Activated naive CD8-positive, alpha-beta T cell treated with anti-CD3 and anti-CD28 coated beads, Interleukin-2, amount 10 ng/mL, durations not matched to agents 7 days and 5 days (primary cell): Measurements from ENCODE around the gene HPCAL1. TPM values are rescaled to one million over a fixed set of nuclear protein-coding genes. Genes with fewer than 3 reads are reported as not detected.

Source experiments
- ATAC-seq: fragments of 150-1000 bp; cut with Tn5 transposase; one replicate; pipeline ENCODE4 v1.10.0; 2021; ENCODE audit warnings: low read depth, moderate library complexity
- POLR2A ChIA-PET: fragments of 350-600 bp; sonication (Branson Sonifier 250); formaldehyde crosslinking; loops from one replicate; lab custom pipeline; 2021; ENCODE audit warnings: antibody characterized with exemption; lab: Charles Lee
- DNase-seq: peaks from one replicate; pipeline ENCODE4 v3.0.0; 2021
- H3K27ac Mint-ChIP-seq: one replicate; pipeline ENCODE4 v1.8.0; 2022; ENCODE audit warnings: mild to moderate bottlenecking, mixed read lengths
- H3K27me3 Mint-ChIP-seq: one replicate; pipeline ENCODE4 v1.8.0; 2022; ENCODE audit warnings: mild to moderate bottlenecking, moderate library complexity, mixed read lengths
- H3K36me3 Mint-ChIP-seq: one replicate; pipeline ENCODE4 v1.8.0; 2021; ENCODE audit warnings: mild to moderate bottlenecking, mixed read lengths
- H3K4me1 Mint-ChIP-seq: one replicate; pipeline ENCODE4 v1.8.0; 2021; ENCODE audit warnings: mixed read lengths
- H3K4me3 Mint-ChIP-seq: one replicate; pipeline ENCODE4 v1.8.0; 2022; ENCODE audit warnings: mild to moderate bottlenecking, moderate library complexity, mixed read lengths
- H3K9me3 Mint-ChIP-seq: one replicate; pipeline ENCODE4 v1.8.0; 2021; ENCODE audit warnings: mixed read lengths
- total RNA-seq, 2 experiments: library from RNA; stranded (reverse); gene quantifications; one replicate each; pipeline ENCODE4 v1.2.3, GENCODE V29; 2021

HPCAL1 gene
- total RNA-seq, 2 experiments from 2014 or later, result 75.8 to 77.1 TPM

DNA sequence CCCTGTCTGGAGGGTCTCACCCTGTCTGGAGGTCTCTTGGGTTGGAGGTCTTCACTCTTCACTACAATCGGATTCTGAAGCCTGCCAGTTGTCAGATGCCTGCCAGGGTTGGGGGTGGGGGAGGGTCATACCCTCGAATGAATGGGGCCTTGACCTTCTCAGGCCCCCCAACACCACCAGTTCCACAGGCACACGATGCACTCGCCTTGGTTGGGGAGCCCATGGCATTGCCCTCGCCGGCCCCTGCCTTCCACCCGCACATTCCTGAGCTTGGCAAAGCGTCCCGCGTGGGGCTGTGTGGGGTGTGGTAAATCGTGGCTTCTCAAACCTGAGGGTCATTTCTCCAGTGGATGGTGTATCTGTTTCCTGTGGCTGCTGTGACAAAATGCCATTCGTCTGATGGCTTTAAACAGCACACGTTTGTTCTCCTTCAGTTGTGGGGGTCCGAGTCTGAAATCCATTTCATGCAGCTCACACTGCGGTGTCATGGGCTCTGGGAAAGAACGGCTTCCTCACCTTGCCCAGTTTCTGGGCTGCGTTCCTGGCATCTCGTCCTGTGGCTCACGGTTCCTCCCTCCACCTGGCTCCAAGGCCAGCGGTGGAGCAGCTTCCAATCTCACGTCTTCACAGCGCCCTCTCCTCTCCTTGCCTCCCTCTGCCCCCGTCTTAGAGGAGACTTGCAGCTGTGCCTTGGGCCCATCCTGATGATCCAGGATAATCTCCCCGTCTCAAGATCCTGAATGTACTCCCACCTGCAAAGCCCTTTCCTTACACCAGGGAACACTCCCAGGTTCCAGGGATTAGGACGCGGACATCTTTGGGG lies 38.0 kb upstream of the HPCAL1 start:
- POLR2A ChIA-PET, result no interaction called here
- peak overlapping the region; percentile 17 for H3K27ac Mint-ChIP-seq
- ATAC-seq (no peak), DNase-seq (no peak)
- peaks cover 5% of the 10 kb centered on the region for H3K27me3 Mint-ChIP-seq
- no peaks in the 10 kb centered on the region for H3K36me3 Mint-ChIP-seq
- no peak overlapping the region for H3K4me3 Mint-ChIP-seq
- peaks cover 2% of the 10 kb centered on the region for H3K4me1 Mint-ChIP-seq
- no peaks in the 10 kb centered on the region for H3K9me3 Mint-ChIP-seq

DNA sequence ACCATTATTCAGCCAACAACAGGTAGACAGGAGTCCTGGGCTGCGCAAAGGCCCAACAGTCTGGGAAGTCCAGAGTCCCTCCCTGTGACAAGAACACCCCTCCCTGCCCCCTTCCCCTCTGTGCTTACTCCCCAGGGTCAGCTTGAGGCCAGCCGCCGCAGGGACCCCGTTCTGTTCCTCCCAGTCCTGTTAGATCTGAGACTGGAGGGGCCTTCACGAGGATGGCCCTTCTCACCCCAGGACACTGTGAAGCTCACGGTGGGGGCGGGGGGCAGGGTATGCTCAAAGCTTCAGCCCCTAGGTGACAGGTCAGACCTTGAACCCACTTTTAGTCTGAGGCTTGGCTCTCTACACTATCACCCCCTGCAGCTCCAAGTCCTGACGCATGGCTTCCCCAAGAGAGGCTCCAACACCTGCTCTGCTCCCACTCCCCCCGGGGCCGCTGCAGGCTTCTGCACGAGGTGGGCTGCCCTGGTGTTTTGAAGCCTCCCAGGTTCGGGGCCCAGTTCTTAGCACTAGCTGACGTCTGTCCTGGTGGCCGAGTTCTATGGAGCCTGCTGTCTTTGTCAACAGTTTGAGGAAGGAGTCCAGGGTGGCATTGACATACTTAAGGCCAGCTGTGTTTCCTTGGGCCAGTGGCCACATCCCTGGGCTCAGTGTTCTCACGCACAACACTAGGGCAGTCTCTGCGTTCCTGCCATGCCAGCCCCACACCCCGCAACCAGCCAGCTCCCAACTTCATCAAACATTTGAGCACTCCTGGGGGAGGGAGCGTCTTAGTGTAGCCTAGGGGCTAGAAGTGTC lies 37.2 kb upstream of the HPCAL1 start:
- DNase-seq (peak; percentile 3), ATAC-seq (no peak)
- POLR2A ChIA-PET, result no interaction called here
- Mint-ChIP-seq H3K9me3 (no peaks in the 10 kb centered on the region), H3K27ac (no peak overlapping the region), H3K4me1 (peaks cover 2% of the 10 kb centered on the region), H3K27me3 (peaks cover 5% of the 10 kb centered on the region), H3K4me3 (no peak overlapping the region), H3K36me3 (no peaks in the 10 kb centered on the region)

DNA sequence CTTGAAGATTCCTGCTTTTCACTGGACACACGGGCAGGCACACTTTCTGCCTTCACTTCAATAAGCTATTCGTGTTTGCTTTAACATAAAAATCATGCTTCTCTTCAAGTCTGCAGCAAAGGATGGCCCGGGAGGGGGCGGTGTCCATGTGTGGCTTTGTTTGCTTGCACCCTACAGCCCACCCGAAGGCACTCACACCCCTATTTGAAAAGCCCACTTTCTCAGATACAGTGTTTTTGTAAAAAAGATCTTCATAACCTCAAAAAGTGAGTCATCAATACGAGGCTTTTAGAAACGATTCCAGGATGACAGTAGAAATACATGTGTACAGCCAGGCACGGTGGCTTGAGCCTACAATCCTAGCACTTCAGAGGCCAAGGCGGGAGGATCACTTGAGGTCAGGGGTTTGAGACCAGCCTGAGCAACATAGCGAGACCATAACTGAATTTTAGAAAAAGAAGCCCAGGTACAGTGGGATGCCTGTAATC lies 36.5 kb upstream of the HPCAL1 start:
- peaks cover 6% of the 10 kb centered on the region for H3K4me1 Mint-ChIP-seq
- H3K36me3 Mint-ChIP-seq, result no peaks in the 10 kb centered on the region
- DNase-seq (peak; percentile 4), ATAC-seq (no peak)
- H3K9me3 Mint-ChIP-seq, result no peaks in the 10 kb centered on the region
- peaks cover 5% of the 10 kb centered on the region for H3K27me3 Mint-ChIP-seq
- POLR2A ChIA-PET, result no interaction called here
- H3K27ac Mint-ChIP-seq, result no peak overlapping the region
- H3K4me3 Mint-ChIP-seq, result no peak overlapping the region

DNA sequence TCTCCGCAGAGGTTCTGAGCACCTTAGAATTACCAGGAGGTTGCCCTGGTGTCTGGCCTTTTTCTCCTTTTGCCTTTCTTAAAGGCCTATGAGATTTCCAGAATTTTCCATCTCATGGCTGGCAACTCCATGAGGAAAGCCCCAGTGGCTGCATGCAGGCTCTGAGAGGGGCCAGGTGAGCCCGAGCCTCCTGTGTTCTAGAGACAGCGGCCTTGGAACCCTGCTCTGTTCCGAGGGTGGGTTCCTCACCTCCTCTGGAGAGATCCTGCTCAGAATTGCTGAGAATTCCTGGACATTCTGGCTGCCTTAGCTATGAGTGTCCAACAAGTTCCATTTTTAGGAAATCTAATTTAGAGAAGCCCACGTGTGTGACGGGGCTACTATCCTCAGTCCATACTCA lies 35.7 kb upstream of the HPCAL1 start:
- POLR2A ChIA-PET, result no interaction called here
- Mint-ChIP-seq H3K27ac (no peak overlapping the region), H3K4me1 (peaks cover 6% of the 10 kb centered on the region), H3K27me3 (peaks cover 5% of the 10 kb centered on the region), H3K36me3 (no peaks in the 10 kb centered on the region), H3K9me3 (no peaks in the 10 kb centered on the region), H3K4me3 (no peak overlapping the region)
- ATAC-seq (no peak), DNase-seq (no peak)

DNA sequence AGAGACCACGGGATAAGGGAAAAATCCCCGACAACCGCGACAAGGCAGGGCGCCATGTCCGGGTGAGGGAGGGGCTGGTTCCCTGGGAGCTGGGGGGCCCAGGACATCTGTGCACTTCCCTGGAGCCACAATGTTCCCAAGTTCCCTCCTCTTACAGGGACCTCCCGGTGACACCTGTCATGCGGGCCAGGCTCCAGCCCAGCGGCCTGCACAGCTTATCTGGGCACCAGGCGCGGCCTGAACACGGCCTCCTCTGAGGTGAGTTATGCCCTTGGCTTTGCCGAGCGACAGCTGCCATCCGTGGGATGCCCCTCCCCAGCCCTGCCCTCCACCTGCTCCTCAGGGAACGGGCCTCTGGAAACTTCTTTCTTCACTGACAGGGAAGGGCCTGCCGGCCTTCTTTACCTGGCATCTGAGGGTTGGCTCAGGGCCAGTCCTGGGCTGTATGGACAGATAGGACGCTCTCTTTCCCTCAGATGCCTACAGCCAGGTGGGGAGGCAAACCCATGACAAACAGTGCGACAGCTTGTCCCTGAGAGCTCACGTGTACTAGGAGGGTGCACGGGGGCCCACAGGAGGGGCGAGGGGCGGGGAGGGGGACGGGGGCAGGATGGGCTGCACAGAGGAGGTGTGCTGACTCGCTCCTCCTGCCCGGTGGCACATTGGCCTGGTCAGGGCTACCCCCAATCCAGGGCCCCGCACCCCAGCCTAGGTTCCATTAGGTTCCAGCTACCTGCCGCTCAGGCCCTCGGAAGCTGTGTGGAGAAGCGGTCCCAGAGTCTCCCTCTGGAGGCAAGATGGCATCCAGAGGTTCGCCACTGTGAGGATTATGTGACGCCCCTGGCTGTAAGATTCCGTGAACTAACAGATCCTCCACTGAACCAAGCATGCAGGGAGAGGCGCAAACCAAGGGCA lies 34.9 kb upstream of the HPCAL1 start:
- no peak for ATAC-seq
- Mint-ChIP-seq H3K27ac (no peak overlapping the region), H3K9me3 (no peaks in the 10 kb centered on the region), H3K4me3 (no peak overlapping the region), H3K27me3 (no peaks in the 10 kb centered on the region), H3K4me1 (peaks cover 6% of the 10 kb centered on the region), H3K36me3 (no peaks in the 10 kb centered on the region)
- DNase-seq, result peak; percentile 24
- POLR2A ChIA-PET, result no interaction called here

DNA sequence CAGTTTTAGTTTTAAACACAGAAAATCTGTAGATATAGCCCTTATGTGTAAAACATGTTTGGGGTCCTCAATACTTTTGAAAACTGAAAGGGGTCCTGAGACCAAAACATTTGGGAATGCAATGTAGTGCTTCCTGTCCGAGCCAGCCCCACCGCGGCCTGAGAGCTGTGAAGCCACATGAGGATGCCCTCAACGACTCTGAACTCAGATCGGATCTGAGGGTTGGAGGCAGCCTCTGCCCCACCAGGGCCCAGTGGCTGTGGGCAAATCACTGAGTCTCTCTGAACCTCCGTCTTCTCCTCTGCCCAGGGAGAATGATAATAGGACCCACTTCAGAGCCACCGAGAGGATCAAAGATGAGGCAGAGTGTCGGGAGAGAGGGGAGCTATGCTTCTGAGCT lies 33.4 kb upstream of the HPCAL1 start:
- H3K36me3 Mint-ChIP-seq, result no peaks in the 10 kb centered on the region
- H3K27me3 Mint-ChIP-seq, result no peaks in the 10 kb centered on the region
- H3K27ac Mint-ChIP-seq, result no peak overlapping the region
- peaks cover 6% of the 10 kb centered on the region for H3K4me1 Mint-ChIP-seq
- no peak overlapping the region for H3K4me3 Mint-ChIP-seq
- POLR2A ChIA-PET, result interaction anchor here (0.6 to 0.8 kb wide), 2 partner anchors 148 to 176 kb away, joined by 3 to 6 read pairs; no protein-coding TSS in a partner anchor
- no peak for DNase-seq
- ATAC-seq, result no peak
- no peaks in the 10 kb centered on the region for H3K9me3 Mint-ChIP-seq

DNA sequence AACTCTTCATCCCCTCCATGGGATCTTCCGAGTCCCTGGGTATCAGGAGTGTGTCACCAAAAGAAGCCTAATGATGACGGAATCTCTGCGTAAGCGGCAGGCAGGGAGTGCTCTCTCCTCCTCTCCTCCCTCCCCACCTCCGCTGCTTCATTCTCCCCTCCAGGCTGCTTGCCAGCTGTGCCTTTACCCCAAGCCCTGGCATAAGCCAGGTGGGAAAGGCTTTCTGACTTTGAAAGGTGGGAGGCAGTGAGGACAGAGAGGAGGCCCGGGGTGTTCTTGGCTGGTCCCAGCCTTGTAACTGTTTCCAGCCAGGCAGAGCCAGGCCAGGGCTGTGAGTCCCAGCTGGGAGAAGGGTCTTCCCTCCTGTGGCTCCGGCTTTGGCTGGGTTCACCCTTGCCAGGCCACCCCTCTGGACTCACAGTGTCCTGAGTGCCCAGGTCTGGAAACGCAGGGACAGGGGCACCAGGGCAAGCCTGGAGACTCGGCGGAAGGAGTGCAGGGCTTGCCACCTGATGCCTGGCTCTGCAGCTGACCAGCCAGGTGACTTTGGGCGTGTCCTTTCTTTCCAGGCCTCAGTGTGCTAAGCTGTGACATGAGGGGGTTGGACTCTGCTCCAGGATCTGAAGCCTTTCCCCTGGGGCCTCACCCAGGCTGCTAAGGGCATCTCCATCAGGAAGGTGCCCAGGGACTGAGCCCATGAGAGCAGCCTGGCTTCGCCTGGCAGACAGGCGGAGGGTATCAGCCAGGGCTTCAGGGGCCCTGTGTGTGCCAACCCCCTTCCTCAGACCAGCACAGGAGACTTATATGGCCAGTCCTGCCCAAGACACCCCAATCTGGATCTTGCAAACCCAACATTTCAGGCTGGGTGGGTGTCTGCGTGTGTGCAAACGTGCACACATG lies 32.7 kb upstream of the HPCAL1 start:
- Mint-ChIP-seq H3K36me3 (no peaks in the 10 kb centered on the region), H3K4me1 (peaks cover 6% of the 10 kb centered on the region), H3K27ac (no peak overlapping the region), H3K4me3 (no peak overlapping the region), H3K27me3 (no peaks in the 10 kb centered on the region), H3K9me3 (no peaks in the 10 kb centered on the region)
- POLR2A ChIA-PET, result interaction anchor here (0.6 to 1.8 kb wide), 3 partner anchors 138 to 177 kb away, joined by 3 to 8 read pairs (median 6); no protein-coding TSS in a partner anchor
- no peak for ATAC-seq
- peak; percentile 25 for DNase-seq

DNA sequence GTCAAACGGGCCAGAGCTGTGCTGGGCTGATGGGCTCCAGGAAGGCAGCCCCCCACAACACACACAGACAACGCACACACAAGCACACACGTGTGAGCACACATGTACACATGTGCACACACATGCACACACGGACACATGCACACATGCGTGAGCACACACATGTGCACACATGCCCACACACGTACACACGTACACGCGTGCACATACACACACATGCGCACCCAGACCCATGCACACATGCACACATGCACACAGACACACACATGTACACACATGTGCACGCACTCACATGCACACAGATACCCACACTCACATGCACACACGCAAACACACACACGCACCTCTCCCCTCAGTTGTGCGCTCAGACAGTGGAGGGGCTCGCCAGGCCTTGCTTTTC lies 31.2 kb upstream of the HPCAL1 start:
- Mint-ChIP-seq H3K9me3 (no peaks in the 10 kb centered on the region), H3K27me3 (no peaks in the 10 kb centered on the region), H3K36me3 (no peaks in the 10 kb centered on the region), H3K4me1 (peaks cover 3% of the 10 kb centered on the region), H3K27ac (no peak overlapping the region), H3K4me3 (no peak overlapping the region)
- no peak for ATAC-seq
- DNase-seq, result no peak
- POLR2A ChIA-PET, result interaction anchor here (1.8 kb wide), 1 partner anchor 137 kb away, joined by 8 read pairs; no protein-coding TSS in a partner anchor

DNA sequence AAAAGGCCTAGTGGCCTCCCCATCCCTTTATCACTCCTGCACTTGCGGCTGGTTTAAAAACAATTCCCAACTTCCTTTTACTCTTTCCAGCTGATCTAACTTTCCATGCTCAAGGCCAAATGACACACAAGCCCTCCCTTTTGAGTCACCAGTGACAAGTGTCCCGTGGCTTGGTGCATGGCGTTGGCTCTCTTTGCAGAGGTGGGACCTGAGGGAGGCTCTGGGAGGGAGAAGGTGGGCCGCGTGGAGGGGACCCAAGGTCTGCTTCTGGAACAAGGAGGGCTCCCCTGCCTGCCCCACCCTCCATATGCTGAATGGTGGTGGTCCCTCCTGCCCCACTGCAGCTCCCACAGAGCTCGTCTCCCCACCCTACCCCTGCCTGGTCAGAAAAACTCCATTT lies 30.8 kb upstream of the HPCAL1 start:
- Mint-ChIP-seq H3K36me3 (no peaks in the 10 kb centered on the region), H3K27ac (no peak overlapping the region), H3K9me3 (no peaks in the 10 kb centered on the region), H3K4me3 (no peak overlapping the region), H3K4me1 (peaks cover 3% of the 10 kb centered on the region), H3K27me3 (no peaks in the 10 kb centered on the region)
- ATAC-seq (no peak), DNase-seq (no peak)
- POLR2A ChIA-PET, result interaction anchor here (1.8 kb wide), 1 partner anchor 137 kb away, joined by 8 read pairs; no protein-coding TSS in a partner anchor

DNA sequence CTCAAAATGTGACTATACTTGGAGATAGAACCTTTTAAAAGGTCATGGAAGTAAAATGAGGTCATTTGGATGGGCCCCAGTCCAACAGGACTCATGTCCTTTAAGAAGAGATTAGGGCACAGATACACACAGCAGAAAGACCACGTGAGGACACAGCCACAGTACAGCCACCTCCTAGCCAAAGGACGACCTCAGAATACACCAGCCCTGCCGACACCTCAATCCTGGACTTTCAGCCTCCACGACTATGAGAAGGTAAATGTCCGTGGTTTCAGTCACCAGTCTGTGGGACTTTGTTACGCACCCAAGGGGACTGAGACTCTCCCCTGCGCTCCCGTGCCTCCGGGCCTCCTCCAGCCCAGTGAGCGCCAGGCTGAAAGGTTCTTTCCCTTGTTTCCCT lies 30.2 kb upstream of the HPCAL1 start:
- Mint-ChIP-seq H3K4me3 (no peak overlapping the region), H3K27ac (no peak overlapping the region), H3K4me1 (peaks cover 3% of the 10 kb centered on the region), H3K36me3 (no peaks in the 10 kb centered on the region), H3K27me3 (no peaks in the 10 kb centered on the region), H3K9me3 (no peaks in the 10 kb centered on the region)
- no peak for DNase-seq
- ATAC-seq, result no peak
- POLR2A ChIA-PET, result no interaction called here

DNA sequence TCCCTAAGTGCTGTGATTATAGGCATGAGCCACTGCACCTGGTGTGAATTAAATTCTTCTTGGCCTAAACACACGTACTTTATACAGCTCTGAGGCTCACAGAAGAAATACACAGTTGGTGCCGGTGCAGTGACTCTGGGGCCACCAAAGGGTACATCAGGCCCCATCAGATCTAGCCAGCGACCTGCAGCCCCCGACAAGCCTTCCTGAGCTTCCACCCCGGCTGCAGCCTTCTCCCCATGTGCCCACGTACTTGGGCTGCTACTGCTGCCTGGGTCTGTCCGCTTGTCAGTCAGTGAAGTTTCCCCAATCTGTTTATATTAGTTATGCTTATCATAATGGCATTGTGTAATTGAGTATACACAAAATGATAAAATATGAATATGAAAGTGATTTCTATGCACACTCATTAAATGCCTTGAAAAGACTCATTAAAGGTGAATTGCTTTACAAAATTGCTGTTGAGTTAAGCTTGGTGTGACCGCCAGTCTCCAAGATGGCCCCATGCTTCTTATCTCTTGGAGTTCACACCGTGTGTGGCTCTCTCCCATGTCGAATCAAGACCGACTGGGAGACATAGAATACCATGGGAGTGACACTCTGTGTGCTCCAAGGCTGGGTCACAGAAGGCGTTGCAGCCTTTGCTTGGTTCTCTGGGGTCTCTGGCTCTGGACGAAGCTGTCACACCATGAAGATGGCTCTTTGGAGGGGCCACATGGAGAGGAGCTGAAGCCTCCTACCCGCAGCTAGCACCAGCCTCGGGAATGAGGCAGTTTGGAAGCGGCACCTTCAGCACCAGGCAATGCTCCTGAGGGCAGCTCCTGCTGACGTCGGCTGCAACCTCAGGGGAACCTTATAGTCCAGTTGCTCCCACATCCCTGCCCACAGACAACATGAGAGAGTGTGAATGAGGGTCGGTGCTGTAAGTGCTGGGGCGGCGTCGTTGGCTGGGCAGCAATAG lies 29.2 kb upstream of the HPCAL1 start:
- POLR2A ChIA-PET, result no interaction called here
- no peaks in the 10 kb centered on the region for H3K9me3 Mint-ChIP-seq
- H3K36me3 Mint-ChIP-seq, result no peaks in the 10 kb centered on the region
- no peak overlapping the region for H3K4me3 Mint-ChIP-seq
- DNase-seq, result peak; percentile 20
- no peak for ATAC-seq
- H3K4me1 Mint-ChIP-seq, result peaks cover 8% of the 10 kb centered on the region
- H3K27ac Mint-ChIP-seq, result no peak overlapping the region
- no peaks in the 10 kb centered on the region for H3K27me3 Mint-ChIP-seq
